GM12878 (cell line): ENCODE results near the gene PDS5A. TPM values are rescaled to one million over a fixed set of nuclear protein-coding genes. Genes with fewer than 3 reads are reported as not detected.

Experiments
- CHD1 ChIP-seq: IDR thresholded peaks from 2 replicates; pipeline ENCODE4 v1.6.1; 2012; ENCODE audit warnings: low read depth, low read length, improper control_type of control experiment
- CHD2 ChIP-seq: IDR thresholded peaks from 2 replicates; pipeline ENCODE4 v1.6.1; 2011; ENCODE audit warnings: low read depth, low read length, improper control_type of control experiment, borderline replicate concordance
- ESRRA ChIP-seq: IDR thresholded peaks from 2 replicates; pipeline ENCODE4 v1.6.1; 2012; ENCODE audit warnings: mild to moderate bottlenecking, low read length, improper control_type of control experiment
- FOS ChIP-seq: IDR thresholded peaks from 3 replicates; pipeline ENCODE4 v1.6.1; 2011; ENCODE audit warnings: borderline replicate concordance; ENCODE audit not compliant: insufficient read length; ENCODE audit errors: extremely low read depth
- MYC ChIP-seq: IDR thresholded peaks from 2 replicates; pipeline ENCODE4 v1.6.1; 2011; ENCODE audit warnings: mild to moderate bottlenecking, low read length, moderate library complexity, inconsistent platforms; ENCODE audit not compliant: insufficient read depth, insufficient replicate concordance, insufficient read length, severe bottlenecking
- NR2C2 ChIP-seq: IDR thresholded peaks from 2 replicates; pipeline ENCODE4 v1.6.1; 2011; ENCODE audit warnings: borderline replicate concordance, low read depth; ENCODE audit not compliant: control insufficient read depth, insufficient read length
- PAX5 ChIP-seq: IDR thresholded peaks from 2 replicates; pipeline ENCODE4 v1.6.1; 2011; ENCODE audit warnings: low read depth, low read length, borderline replicate concordance
- PAX8 ChIP-seq: fragments of 450-650 bp; IDR thresholded peaks from 2 replicates; pipeline ENCODE4 v1.6.1; 2017; ENCODE audit warnings: mild to moderate bottlenecking, moderate library complexity
- POLR2A ChIP-seq: IDR thresholded peaks from 2 replicates; pipeline ENCODE4 v1.6.1; 2011; ENCODE audit warnings: low read depth, mild to moderate bottlenecking, low read length
- RAD21 ChIP-seq: IDR thresholded peaks from 2 replicates; pipeline ENCODE4 v1.6.1; 2011; ENCODE audit warnings: mild to moderate bottlenecking, low read depth, low read length, moderate library complexity; ENCODE audit not compliant: insufficient read depth
- RB1 ChIP-seq: fragments of 450-650 bp; formaldehyde crosslinking; IDR thresholded peaks from 2 replicates; pipeline ENCODE4 v1.6.1; 2017; ENCODE audit warnings: mild to moderate bottlenecking, borderline replicate concordance
- RBBP5 ChIP-seq: fragments of 200-600 bp; sonication (generic); conservative IDR thresholded peaks from 2 replicates; pipeline ENCODE4 v1.6.1; 2016
- SIX5 ChIP-seq: IDR thresholded peaks from 2 replicates; pipeline ENCODE4 v1.6.1; 2011; ENCODE audit warnings: mild to moderate bottlenecking, low read depth, low read length, moderate library complexity; ENCODE audit not compliant: severe bottlenecking
- TCF3 ChIP-seq: IDR thresholded peaks from 2 replicates; pipeline ENCODE4 v1.6.1; 2012; ENCODE audit warnings: low read depth, mild to moderate bottlenecking, low read length, borderline replicate concordance; ENCODE audit not compliant: insufficient read depth
- WRNIP1 ChIP-seq: IDR thresholded peaks from 2 replicates; pipeline ENCODE4 v1.6.1; 2011; ENCODE audit warnings: low read depth, low read length, improper control_type of control experiment, borderline replicate concordance
- polyA plus RNA-seq, 11 experiments: library from polyadenylated mRNA; depleted of rRNA in 4 of 11; unstranded in 6 of 11; stranded (reverse) in 5 of 11; fragments of >200 nt; fragmentation: Nextera tagmentation in 4 of 11; fragmentation: Illumina TruSeq in 1 of 11; extraction: Ambion mirVana in 4 of 11; extraction: Trizol in 1 of 11; gene quantifications; 1 replicate in 1 of 11; 2 replicates in 10 of 11; pipeline versions ENCODE4 v1.2.1 to v1.2.3, GENCODE V29; 2011 to 2016; ENCODE audit warnings: inconsistent platforms in 2 of 11, missing spikeins in 2 of 11, low read depth in 1 of 11
- total RNA-seq, 4 experiments: library from RNA; depleted of rRNA in 3 of 4; stranded (reverse); fragments of >200 nt in 3 of 4; fragmentation: Illumina TruSeq in 1 of 4; extraction: Trizol in 1 of 4; gene quantifications; 2 replicates each; pipeline versions ENCODE4 v1.2.1 to v1.2.3, GENCODE V29; 2013 to 2021
- TF ChIP-seq, protein P1 (sequence below): fragments of 150-350 bp; IDR thresholded peaks from 2 replicates; pipeline ENCODE4 v1.6.1; 2014; ENCODE audit warnings: mild to moderate bottlenecking, low read depth, low read length
- TF ChIP-seq, protein P2 (sequence below): fragments of 450-650 bp; IDR thresholded peaks from 2 replicates; pipeline ENCODE4 v1.6.1; 2017; ENCODE audit warnings: mild to moderate bottlenecking, low read depth, inconsistent platforms; ENCODE audit not compliant: poor library complexity, severe bottlenecking
- TF ChIP-seq, protein P3 (sequence below): fragments of 450-650 bp; IDR thresholded peaks from 2 replicates; pipeline ENCODE4 v1.6.1; 2018; ENCODE audit warnings: mild to moderate bottlenecking, low read depth, moderate library complexity; ENCODE audit not compliant: partially characterized antibody

PDS5A gene
- total and polyA plus RNA-seq, 10 of the 15 experiments (the other 5 are each of a cell fraction or from before 2014, with no cell fraction given), result 13.7 to 69.7 (median 52.3) TPM

DNA sequence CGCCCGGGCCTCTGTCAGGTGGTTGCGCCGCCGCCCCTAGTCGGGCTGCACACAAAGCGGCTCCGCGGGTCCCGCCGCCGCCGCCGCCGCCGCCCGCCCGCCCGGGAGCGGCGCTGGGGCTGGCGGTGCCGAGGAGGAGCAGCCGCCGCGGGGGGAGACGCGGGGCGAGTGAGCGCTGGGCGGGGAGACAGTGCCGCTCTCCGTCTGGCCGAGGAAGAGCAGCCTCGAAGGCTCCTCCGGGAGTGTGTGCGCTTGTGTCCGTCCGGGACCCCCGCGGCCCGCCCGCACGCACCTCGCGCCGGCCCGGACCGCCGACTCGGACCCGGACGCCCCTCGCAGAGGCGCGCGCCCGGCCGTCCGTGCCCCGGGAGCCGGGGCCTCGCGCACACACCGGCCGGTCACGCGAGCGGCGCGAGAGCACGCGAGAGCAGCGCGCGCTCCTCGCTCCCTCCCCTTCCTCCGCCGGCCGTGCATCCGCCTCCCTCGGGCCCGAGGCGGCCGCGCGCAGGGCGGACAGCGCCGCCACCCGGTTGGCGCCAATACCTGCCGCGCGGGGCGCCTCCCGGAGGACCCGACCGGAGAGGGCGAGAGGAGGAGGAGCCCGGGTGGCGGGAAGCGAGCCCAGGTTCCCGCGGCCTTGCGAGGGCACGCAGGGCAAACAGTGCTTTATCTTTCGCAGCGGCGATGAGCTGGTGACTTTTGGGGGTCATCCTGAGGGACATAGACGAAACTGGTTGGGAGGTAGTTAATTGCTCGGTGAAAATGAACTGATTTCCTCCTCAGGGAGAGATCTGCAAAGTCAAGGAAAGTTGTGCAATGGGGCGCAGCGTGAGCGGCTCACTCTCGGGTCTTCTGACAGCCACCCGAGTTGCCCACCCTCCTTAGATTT lies at the start of gene PDS5A (continued):
- peak; percentile 38; the same call in 1 of the 2 replicates for TF ChIP-seq PAX5
- TF ChIP-seq WRNIP1, result 0 out of 2 replicates have a peak, but pooled peaks have one; percentile 49
- peak; percentile 100 for TF ChIP-seq RB1
- no peak for TF ChIP-seq FOS
- no peak for TF ChIP-seq NR2C2
- TF ChIP-seq, protein P1, sequence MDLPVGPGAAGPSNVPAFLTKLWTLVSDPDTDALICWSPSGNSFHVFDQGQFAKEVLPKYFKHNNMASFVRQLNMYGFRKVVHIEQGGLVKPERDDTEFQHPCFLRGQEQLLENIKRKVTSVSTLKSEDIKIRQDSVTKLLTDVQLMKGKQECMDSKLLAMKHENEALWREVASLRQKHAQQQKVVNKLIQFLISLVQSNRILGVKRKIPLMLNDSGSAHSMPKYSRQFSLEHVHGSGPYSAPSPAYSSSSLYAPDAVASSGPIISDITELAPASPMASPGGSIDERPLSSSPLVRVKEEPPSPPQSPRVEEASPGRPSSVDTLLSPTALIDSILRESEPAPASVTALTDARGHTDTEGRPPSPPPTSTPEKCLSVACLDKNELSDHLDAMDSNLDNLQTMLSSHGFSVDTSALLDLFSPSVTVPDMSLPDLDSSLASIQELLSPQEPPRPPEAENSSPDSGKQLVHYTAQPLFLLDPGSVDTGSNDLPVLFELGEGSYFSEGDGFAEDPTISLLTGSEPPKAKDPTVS, result no peak
- TF ChIP-seq ESRRA, result no peak
- TF ChIP-seq, protein P2, sequence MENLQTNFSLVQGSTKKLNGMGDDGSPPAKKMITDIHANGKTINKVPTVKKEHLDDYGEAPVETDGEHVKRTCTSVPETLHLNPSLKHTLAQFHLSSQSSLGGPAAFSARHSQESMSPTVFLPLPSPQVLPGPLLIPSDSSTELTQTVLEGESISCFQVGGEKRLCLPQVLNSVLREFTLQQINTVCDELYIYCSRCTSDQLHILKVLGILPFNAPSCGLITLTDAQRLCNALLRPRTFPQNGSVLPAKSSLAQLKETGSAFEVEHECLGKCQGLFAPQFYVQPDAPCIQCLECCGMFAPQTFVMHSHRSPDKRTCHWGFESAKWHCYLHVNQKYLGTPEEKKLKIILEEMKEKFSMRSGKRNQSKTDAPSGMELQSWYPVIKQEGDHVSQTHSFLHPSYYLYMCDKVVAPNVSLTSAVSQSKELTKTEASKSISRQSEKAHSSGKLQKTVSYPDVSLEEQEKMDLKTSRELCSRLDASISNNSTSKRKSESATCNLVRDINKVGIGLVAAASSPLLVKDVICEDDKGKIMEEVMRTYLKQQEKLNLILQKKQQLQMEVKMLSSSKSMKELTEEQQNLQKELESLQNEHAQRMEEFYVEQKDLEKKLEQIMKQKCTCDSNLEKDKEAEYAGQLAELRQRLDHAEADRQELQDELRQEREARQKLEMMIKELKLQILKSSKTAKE, result no peak
- TF ChIP-seq, protein P3, sequence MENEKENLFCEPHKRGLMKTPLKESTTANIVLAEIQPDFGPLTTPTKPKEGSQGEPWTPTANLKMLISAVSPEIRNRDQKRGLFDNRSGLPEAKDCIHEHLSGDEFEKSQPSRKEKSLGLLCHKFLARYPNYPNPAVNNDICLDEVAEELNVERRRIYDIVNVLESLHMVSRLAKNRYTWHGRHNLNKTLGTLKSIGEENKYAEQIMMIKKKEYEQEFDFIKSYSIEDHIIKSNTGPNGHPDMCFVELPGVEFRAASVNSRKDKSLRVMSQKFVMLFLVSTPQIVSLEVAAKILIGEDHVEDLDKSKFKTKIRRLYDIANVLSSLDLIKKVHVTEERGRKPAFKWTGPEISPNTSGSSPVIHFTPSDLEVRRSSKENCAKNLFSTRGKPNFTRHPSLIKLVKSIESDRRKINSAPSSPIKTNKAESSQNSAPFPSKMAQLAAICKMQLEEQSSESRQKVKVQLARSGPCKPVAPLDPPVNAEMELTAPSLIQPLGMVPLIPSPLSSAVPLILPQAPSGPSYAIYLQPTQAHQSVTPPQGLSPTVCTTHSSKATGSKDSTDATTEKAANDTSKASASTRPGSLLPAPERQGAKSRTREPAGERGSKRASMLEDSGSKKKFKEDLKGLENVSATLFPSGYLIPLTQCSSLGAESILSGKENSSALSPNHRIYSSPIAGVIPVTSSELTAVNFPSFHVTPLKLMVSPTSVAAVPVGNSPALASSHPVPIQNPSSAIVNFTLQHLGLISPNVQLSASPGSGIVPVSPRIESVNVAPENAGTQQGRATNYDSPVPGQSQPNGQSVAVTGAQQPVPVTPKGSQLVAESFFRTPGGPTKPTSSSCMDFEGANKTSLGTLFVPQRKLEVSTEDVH, result peak; percentile 94
- peak; percentile 33 for TF ChIP-seq MYC
- TF ChIP-seq TCF3, result peak; percentile 65; the same call in 1 of the 2 replicates
- TF ChIP-seq PAX8, result no peak
- TF ChIP-seq CHD2, result peak; percentile 95
- TF ChIP-seq CHD1, result peak; percentile 31; the same call in 1 of the 2 replicates
- TF ChIP-seq POLR2A, result peak; percentile 79
- TF ChIP-seq RAD21, result peak; percentile 69
- TF ChIP-seq RBBP5, result no peak
- no peak for TF ChIP-seq SIX5
